Vagina (tissue), 2 donors: ENCODE measurements around the gene SMIM11. TPM values are rescaled to one million over a fixed set of nuclear protein-coding genes. Genes with fewer than 3 reads are reported as not detected.

ENCODE experiments used
- DNase-seq, 2 donors: peaks; one replicate each; pipeline ENCODE4 v3.0.0-alpha.2; 2017; ENCODE audit errors: extremely low spot score in 2 of 2
- H3K27ac ChIP-seq: fragments of 200-600 bp; sonication (generic); one replicate; pipeline ENCODE4 v1.5.1; 2019
- H3K27me3 ChIP-seq: fragments of 200-600 bp; sonication (generic); one replicate; pipeline ENCODE4 v1.5.1; 2019
- H3K36me3 ChIP-seq, 2 donors: fragments of 200-600 bp; sonication (generic); one replicate each; pipeline ENCODE4 v1.5.1; 2017 to 2019
- H3K4me1 ChIP-seq: fragments of 200-600 bp; sonication (generic); one replicate; pipeline ENCODE4 v1.5.1; 2019
- H3K4me3 ChIP-seq, 2 donors: fragments of 200-600 bp; sonication (generic); 1 replicate in 1 of 2; 2 replicates in 1 of 2; pipeline ENCODE4 v1.5.1; 2016 to 2019
- H3K9me3 ChIP-seq: fragments of 200-600 bp; sonication (generic); one replicate; pipeline ENCODE4 v1.5.1; 2019
- POLR2A ChIP-seq, 2 donors: fragments of 450-650 bp; IDR thresholded peaks; one replicate each; pipeline ENCODE4 v1.6.1; 2017; ENCODE audit warnings: antibody characterized with exemption in 2 of 2, mild to moderate bottlenecking in 2 of 2, moderate library complexity in 2 of 2
- POLR2AphosphoS5 ChIP-seq, 2 donors: sonication (generic); formaldehyde crosslinking; IDR thresholded peaks; one replicate each; pipeline ENCODE4 v1.9.0; 2017; ENCODE audit warnings: antibody characterized with exemption in 2 of 2, mild to moderate bottlenecking in 2 of 2, low read depth in 1 of 2; ENCODE audit not compliant: insufficient read depth in 1 of 2
- intact Hi-C: fragments of 100-400 bp; cut with DNase I; formaldehyde crosslinking; loops from one replicate; pipeline ENCODE4 v1.15.1; 2023
- total RNA-seq: library from RNA; depleted of rRNA; stranded (reverse); fragments of >200 nt; gene quantifications from one replicate; pipeline ENCODE4 v1.2.3, GENCODE V29; 2016
- TF ChIP-seq, protein P1 (sequence below), 3 experiments: fragments of 450-650 bp in 2 of 3; fragments of 200-600 bp in 1 of 3; sonication (generic) in 1 of 3; IDR thresholded peaks; one replicate each; pipeline ENCODE4 v1.5.1; 2017 to 2019; ENCODE audit warnings: antibody characterized with exemption in 3 of 3, mild to moderate bottlenecking in 2 of 3, moderate library complexity in 2 of 3

SMIM11 gene
- total RNA-seq, 1 donor from 2014 or later, result 8.1 TPM

DNA sequence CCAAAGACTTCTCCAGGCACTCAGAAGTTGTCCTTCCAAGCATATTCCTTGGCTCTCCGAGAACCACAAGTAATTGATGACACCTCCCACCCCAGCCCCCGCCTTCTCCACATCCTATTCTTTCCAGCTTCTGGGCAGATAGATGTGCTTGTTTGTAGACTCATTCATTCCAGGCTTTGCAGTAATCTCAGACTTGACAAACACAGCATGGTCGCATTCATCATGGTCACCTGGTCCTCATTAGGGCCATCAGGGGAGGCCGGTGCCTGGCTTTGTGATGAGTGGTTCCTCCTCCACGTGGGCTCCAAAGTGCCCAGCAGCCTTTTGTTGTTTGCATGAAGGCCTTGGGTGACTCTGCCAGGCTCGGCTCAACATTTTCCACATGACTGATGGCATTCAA, 40.0 kb upstream of the SMIM11 start:
- H3K27me3 ChIP-seq, result no peaks in the 10 kb centered on the region
- H3K36me3 ChIP-seq, result no peaks in the 10 kb centered on the region
- H3K27ac ChIP-seq, result no peak overlapping the region
- no peaks in the 10 kb centered on the region for H3K4me1 ChIP-seq
- intact Hi-C loops, result no loop called here
- TF ChIP-seq POLR2AphosphoS5 (IDR thresholded peaks at IDR 0.05; ENCODE audit: insufficient read depth in 1 of 2, low read depth in 1 of 2), result no peak
- TF ChIP-seq, protein P1, sequence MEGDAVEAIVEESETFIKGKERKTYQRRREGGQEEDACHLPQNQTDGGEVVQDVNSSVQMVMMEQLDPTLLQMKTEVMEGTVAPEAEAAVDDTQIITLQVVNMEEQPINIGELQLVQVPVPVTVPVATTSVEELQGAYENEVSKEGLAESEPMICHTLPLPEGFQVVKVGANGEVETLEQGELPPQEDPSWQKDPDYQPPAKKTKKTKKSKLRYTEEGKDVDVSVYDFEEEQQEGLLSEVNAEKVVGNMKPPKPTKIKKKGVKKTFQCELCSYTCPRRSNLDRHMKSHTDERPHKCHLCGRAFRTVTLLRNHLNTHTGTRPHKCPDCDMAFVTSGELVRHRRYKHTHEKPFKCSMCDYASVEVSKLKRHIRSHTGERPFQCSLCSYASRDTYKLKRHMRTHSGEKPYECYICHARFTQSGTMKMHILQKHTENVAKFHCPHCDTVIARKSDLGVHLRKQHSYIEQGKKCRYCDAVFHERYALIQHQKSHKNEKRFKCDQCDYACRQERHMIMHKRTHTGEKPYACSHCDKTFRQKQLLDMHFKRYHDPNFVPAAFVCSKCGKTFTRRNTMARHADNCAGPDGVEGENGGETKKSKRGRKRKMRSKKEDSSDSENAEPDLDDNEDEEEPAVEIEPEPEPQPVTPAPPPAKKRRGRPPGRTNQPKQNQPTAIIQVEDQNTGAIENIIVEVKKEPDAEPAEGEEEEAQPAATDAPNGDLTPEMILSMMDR (IDR thresholded peaks at IDR 0.05), result no peak
- TF ChIP-seq POLR2A (IDR thresholded peaks at IDR 0.05), result no peak
- DNase-seq, result no peak
- H3K4me3 ChIP-seq, result no peak overlapping the region
- no peaks in the 10 kb centered on the region for H3K9me3 ChIP-seq

DNA sequence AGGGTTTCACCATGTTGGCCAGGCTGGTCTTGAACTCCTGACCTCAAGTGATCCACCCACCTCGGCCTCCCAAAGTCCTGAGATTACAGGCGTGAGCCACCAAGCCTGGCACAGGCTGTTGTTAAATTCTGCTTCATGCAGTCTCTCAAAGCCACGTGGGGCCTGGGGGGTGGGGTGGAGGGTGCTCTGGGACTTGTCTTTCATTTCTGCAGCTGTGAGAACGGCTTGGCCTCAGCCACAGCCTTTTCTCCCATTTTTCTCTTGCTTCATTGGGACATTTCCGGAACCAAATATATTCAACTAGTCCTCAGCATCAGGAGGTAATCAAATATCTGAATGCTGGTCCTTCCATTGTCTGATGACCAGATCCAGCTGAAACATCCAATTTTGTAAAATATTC, 39.1 kb upstream of the SMIM11 start:
- H3K4me3 ChIP-seq, result no peak overlapping the region
- no peak overlapping the region for H3K27ac ChIP-seq
- no peak for DNase-seq
- intact Hi-C loops, result no loop called here
- H3K36me3 ChIP-seq, result no peaks in the 10 kb centered on the region
- TF ChIP-seq, protein P1 (IDR thresholded peaks at IDR 0.05), result no peak
- TF ChIP-seq POLR2AphosphoS5 (IDR thresholded peaks at IDR 0.05; ENCODE audit: insufficient read depth in 1 of 2, low read depth in 1 of 2), result no peak
- TF ChIP-seq POLR2A (IDR thresholded peaks at IDR 0.05), result no peak
- no peaks in the 10 kb centered on the region for H3K9me3 ChIP-seq
- H3K27me3 ChIP-seq, result no peaks in the 10 kb centered on the region
- no peaks in the 10 kb centered on the region for H3K4me1 ChIP-seq

DNA sequence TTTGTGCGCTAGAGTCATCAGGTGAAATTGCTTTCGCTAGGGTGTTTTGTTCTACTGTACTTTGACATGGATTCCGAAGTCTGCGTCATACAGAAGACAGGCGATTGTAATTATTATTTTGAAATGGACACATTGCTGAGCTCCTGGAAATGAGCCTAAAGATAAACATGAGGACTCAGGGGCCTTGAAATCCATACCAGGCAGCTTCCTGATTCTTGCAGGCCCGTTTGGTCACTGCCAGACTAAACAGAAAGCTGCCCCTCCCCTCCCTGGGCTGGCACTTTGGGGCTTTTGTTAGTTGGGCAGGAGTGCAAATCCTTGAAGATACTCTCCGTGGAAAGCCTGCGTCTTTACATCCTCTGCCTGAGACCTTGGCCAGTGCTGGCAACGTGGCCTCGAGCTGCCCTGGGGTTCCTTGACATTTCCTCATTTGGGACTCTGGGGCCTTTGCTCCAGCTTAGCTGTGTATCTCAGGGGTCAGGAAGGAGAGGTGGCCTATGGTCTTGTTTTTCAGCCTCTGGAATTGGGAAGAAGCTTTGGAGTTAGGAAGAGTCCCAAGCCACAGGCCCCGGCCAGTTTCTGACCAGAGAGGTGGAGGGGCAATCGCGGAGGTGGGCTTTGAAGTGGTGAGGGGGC, 38.4 kb upstream of the SMIM11 start:
- Histone ChIP-seq H3K27ac (no peak overlapping the region), H3K27me3 (no peaks in the 10 kb centered on the region), H3K4me3 (no peak overlapping the region), H3K36me3 (no peaks in the 10 kb centered on the region), H3K9me3 (no peaks in the 10 kb centered on the region), H3K4me1 (no peaks in the 10 kb centered on the region)
- TF ChIP-seq, protein P1 (IDR thresholded peaks at IDR 0.05), result no peak
- TF ChIP-seq POLR2A (IDR thresholded peaks at IDR 0.05) (no peak), POLR2AphosphoS5 (IDR thresholded peaks at IDR 0.05; ENCODE audit: insufficient read depth in 1 of 2, low read depth in 1 of 2) (no peak)
- DNase-seq, result no peak
- intact Hi-C loops, result no loop called here

DNA sequence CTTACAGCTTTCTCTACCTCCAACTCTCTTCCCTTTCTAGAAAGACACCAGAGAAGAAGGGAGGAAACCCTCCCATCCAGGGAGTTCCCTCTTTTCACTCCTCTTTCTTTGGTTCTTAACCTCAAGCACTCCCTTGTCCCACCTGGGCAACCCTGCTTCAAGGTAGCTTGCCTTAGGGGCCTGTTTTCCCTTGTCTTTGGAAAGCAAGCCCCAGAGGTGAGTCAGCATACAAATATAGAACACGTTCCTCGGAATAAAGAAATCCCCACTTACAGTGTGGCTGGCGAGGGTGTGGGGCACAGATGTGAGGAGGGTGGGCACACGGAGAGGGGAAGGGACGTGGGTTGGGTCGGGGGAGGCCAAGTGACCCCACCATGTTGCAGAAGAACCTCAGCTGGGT, 37.6 kb upstream of the SMIM11 start:
- no peak overlapping the region for H3K4me3 ChIP-seq
- TF ChIP-seq POLR2AphosphoS5 (IDR thresholded peaks at IDR 0.05; ENCODE audit: insufficient read depth in 1 of 2, low read depth in 1 of 2), result no peak
- TF ChIP-seq POLR2A (IDR thresholded peaks at IDR 0.05), result no peak
- TF ChIP-seq, protein P1 (IDR thresholded peaks at IDR 0.05), result no peak
- no peaks in the 10 kb centered on the region for H3K36me3 ChIP-seq
- H3K4me1 ChIP-seq, result no peaks in the 10 kb centered on the region
- no peaks in the 10 kb centered on the region for H3K9me3 ChIP-seq
- no peak for DNase-seq
- intact Hi-C loops, result no loop called here
- no peaks in the 10 kb centered on the region for H3K27me3 ChIP-seq
- H3K27ac ChIP-seq, result no peak overlapping the region

DNA sequence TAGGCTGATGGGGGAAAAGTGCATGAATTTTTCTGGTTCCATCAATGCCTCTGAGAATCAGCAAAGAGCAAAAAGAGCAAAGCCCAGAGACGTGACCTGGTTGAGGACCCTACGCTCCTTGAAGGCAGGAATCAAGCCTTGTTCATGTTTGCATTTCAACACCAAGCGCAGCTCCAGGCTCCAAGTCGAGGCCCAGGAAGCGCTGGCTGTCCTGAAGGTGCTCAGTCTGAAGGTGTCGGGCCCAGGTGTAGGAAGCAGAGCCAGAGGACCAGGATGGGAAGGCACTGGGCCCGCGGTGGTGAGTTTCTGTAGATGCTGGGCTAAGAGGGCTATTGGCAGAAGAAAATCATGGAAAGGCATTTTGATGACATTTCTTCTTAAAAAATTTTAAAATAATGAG, 37.1 kb upstream of the SMIM11 start:
- TF ChIP-seq, protein P1 (IDR thresholded peaks at IDR 0.05), result no peak
- TF ChIP-seq POLR2A (IDR thresholded peaks at IDR 0.05) (no peak), POLR2AphosphoS5 (IDR thresholded peaks at IDR 0.05; ENCODE audit: insufficient read depth in 1 of 2, low read depth in 1 of 2) (no peak)
- DNase-seq, result peak in 1 of 2 donors; percentile 32

More for the DNA sequence above, 37.1 kb upstream of the SMIM11 start:
- H3K27me3 ChIP-seq, result no peaks in the 10 kb centered on the region
- no peak overlapping the region for H3K4me3 ChIP-seq
- no peaks in the 10 kb centered on the region for H3K4me1 ChIP-seq
- H3K27ac ChIP-seq, result no peak overlapping the region
- no peaks in the 10 kb centered on the region for H3K9me3 ChIP-seq
- intact Hi-C loops, result no loop called here
- no peaks in the 10 kb centered on the region for H3K36me3 ChIP-seq
